Medulla oblongata (tissue), 1 donor: ENCODE results near the gene SCGB1C2.
"Not testable (repeated sequence)": the region's sequence is repeated elsewhere in the genome, so short reads cannot be mapped to it uniquely, and the experiment has no call there.

Source experiments
- DNase-seq: peaks from one replicate; pipeline ENCODE4 v3.0.0-alpha.2; 2015; ENCODE audit errors: extremely low spot score

SCGB1C2 gene

DNA sequence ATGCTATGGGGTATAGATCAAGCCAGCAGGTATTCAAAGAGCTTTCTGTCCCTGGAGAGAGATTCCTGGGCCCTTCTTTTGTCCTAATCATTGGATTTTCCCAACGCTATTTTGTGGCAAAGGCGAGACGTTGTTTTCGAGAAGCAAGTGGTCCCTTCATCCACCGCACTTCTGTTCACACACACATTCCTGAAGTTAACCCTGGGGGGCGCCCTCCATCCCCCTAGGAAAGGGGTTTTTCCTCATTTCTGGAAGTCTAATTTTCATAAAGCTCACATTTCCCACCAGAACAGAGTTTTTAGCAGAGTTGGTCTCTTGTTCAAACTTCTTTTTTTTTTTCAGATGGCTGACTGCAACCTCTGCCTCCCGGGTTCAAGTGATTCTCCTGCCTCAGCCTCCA, 11.9 kb downstream of the SCGB1C2 start:
- DNase-seq: no peak

DNA sequence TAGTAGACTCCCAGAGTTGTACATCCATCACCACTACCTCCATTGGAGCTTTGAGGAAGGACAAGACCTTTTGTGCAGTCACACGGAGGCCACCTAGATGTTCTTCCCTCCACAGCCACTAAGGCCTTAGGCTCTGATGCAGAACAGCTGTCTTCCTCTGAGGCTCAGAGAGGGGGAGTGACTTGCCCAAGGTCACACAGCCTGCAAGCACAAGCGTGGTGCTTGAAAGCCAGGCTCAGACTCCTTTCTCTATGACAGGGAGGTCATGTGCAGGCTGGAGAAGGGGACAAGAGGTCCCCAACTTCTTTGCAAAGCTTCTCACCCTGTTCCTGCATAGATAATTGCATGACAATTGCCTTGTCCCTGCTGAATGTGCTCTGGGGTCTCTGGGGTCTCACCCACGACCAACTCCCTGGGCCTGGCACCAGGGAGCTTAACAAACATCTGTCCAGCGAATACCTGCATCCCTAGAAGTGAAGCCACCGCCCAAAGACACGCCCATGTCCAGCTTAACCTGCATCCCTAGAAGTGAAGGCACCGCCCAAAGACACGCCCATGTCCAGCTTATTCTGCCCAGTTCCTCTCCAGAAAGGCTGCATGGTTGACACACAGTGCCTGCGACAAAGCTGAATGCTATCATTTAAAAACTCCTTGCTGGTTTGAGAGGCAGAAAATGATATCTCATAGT, 12.7 kb downstream of the SCGB1C2 start:
- no peak for DNase-seq

DNA sequence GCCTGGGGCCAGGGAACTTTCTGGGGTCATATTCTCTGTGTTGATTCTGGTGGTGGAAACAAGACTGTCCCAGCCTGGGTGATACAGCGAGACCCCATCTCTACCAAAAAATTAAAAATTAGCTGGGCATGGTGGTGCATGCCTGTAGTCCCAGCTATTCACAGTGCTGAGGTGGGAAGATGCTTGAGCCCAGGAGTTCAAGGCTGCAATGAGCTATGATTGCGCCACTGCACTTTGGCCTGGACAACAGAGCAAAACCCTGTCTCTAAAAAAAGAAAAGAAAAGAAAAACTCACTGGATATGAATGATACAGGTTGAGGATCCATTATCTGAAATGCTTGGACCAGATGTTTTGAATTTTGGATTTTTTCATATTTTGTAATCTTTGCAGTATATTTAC, 13.6 kb downstream of the SCGB1C2 start:
- no peak for DNase-seq

DNA sequence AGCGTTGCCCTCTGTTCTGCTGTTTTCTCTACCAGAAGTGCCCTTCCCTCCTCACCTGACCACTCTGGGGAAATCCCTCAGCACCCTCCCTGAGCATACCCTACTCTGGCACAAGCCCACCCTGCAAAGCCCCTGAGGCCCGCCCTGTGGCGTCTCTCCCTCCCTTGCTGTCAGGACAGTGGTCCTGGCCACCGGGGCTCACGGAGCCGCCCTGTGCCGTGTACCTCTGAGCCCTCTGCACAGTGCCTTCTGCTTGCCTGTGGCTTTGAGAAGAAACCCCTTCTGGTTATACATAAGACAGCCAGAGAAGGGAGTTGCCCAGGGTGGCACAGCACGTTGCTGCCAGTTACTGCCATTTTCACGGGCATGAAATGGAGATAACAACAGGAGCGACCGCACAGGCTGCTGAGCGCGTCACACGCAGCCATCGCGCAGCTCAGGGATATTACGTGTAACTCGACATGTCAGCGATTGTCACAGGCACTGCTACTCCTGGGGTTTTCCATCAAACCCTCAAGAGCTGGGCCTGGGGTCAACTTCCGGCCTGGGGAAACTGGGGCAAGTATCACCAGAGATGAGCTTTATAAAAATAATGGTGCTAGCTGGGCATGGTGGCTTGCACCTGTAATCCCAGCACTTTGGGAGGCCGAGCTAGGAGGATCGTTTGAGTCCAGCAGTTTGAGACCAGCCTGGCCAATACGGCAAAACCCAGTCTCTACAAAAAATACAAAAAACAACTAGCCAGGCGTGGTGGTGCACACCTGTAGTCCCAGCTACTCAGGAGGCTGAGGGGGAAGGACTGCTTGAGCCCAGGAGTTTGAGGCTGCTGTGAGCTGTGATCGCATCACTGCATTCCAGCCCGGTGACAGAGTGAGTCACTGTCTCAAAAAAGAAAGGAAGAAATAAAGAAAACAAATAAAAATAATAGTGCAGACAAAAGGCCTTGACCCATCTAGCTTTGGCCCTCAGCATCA, 14.8 kb downstream of the SCGB1C2 start:
- DNase-seq: no peak

DNA sequence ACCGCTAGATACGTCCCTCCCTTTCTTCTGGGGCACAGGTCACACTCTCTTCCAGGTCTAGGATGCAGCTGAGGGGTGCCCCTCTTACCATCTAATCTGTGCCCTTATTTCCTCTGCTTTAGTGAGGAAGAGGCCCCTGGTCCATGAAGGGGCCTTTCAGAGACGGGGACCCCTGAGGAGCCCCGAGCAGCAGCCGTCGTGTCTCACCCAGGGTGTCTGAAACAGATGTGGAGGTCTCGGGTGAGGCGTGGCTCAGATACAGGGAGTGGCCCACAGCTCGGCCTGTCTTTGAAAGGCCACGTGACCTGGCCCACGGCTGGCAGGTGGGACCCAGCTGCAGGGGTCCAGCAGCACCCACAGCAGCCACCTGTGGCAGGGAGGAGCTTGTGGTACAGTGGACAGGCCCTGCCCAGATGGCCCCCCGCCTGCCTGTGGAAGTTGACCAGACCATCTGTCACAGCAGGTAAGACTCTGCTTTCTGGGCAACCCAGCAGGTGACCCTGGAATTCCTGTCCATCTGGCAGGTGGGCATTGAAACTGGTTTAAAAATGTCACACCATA, 15.6 kb downstream of the SCGB1C2 start:
- DNase-seq: no peak

DNA sequence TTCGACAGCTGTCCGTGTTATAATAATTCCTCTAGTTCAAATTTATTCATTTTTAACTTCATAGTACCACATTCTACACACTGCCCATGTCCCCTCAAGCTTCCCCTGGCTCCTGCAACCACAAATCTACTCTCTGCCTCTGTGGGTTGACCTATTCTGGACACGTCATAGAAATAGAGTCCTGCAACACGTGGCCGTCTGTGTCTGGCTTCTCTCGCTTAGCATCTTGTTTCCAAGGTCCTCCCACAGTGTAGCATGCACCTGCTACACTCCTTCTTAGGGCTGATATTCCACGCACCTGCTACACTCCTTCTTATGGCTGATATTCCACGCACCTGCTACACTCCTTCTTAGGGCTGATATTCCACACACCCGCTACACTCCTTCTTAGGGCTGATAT, 16.5 kb downstream of the SCGB1C2 start:
- DNase-seq: no peak

DNA sequence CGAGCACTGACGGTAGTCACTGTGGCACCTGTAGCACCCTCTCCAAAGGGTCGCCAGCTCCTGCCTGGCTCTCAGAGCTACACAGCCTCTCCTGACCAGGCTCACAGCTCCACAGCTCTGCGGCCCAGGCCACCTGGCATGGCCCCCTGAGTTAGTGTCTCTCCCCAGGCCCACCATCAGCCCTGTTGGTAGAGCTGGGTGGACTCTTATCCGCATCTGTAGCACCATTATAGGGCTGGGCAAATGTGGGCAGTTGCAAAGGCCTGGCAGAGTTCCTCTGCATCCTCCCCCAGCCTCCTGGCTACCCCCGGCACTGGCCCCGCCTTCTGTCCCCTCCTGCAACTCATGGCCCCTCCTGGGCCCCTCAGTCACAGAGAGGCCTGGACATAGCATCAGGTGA, 18.2 kb downstream of the SCGB1C2 start:
- no peak for DNase-seq

DNA sequence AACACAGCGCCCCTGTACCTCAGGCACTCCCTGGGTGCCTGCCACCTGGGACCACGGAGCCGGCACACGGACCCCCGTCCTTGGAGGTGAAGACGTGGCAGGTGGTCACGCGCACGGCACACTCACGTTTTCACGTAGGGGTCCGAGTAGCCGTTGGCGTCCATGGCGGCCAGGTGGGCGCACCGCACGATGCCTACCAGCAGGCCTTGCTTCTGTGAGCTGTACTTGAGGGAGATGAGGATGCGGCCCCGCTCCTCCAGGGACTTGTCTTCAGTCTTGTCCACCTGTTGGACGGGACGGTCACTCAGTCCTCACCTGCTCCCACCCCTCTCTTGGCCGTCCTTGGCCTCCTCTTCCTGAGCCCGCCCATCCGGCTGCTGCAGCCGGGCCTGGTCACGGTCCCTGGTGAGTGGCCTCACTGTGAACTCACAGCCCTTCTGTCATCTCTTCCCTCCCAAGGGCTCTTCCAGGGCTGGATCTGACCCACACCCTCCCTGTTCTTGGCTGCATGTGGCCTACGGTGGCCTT, 18.8 kb downstream of the SCGB1C2 start:
- DNase-seq: no peak

DNA sequence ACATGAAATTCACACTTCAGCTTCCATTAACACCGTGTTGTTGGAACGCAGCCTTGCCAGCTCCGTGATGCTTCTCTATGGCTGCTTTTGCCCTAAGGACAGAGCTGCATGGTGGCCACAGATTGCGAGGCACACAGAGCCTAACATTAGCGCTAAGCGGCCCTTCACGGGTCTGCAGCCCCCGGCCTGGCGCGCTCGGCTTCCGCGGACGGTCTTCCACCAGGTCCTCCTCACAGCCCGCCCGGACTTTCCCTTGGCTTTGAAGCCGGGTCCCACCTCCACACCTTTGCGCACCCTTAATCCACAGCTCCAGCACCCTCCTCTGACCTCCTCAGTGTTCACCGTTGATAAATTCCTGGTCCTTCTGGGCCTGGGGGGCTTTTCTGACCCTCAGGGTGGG, 19.6 kb downstream of the SCGB1C2 start:
- no peak for DNase-seq

DNA sequence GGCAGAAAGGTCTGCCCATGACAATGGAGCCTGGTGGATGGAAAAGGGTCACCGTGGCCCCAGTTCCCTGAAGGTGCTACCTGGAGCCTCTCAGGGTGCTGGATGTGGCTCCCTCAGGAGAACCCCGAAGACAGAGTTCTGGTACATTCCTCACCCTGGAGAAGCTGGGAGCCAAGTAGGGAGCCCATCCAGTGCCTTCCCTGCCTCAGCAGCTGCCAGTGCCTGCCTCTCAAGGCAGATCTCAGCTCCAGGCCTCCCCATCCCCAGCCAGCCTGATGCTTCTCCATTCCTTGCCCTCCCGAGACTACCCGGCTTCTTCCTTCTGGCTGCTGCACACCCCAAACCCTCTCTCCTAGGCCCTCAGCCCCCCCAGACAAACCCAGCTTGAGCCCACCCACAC, 20.5 kb downstream of the SCGB1C2 start:
- DNase-seq: no peak

DNA sequence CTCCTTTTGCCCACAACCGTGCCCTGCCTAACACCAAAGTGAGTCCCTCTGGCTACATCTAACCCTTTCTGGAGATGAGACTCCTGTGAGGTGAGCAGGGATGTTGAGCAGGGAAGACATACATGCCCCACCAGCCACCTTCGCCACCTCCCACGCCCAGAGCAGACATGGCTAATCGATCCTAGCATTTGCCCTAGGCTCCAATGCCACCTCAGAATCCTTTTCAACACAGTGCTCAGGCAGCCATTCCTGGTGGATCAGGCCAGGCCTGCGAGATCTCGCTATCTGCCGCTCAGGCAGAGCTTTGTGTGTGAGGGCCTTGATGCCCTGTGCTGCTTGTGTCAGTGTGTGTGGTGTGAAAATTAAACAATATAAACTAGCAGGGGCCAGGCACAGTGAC, 21.0 kb downstream of the SCGB1C2 start:
- DNase-seq: no peak

DNA sequence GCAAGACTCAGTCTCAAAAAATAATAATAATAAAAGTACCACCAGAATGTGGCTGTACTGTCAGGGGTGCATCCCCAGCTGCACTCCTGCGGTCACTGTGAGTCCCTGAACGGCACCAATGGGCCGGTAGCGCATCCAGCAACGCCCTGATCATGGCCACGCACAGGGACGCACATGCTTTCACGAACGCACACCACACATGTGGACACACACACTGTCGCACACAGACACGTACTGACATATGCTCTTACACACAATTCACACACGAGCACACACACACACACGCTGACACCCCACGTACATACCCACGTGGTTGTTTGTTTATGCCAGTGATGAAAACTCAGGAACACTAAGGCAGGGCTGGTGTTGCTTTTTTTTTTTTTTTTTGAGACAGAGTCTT, 22.2 kb downstream of the SCGB1C2 start:
- DNase-seq: no peak

DNA sequence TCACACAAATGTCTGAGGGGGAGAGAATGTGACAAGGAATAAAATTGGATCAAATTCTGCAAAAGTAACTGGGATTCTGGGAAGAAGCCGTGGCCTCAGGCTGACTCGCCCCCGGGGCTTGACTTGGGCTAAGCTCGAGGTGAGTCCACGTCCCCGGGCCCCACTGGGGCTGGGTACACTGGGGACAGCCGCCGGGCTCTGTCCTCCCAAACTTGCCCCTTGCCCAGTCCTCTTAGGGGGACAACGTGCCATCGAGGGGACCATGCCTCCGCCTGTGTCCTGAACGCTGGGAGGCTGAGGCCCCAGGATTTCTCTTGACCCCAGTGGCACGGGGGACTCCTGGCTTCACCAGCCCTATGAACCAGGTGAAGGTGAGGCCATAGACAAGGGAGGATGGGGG, 23.0 kb downstream of the SCGB1C2 start:
- no peak for DNase-seq

DNA sequence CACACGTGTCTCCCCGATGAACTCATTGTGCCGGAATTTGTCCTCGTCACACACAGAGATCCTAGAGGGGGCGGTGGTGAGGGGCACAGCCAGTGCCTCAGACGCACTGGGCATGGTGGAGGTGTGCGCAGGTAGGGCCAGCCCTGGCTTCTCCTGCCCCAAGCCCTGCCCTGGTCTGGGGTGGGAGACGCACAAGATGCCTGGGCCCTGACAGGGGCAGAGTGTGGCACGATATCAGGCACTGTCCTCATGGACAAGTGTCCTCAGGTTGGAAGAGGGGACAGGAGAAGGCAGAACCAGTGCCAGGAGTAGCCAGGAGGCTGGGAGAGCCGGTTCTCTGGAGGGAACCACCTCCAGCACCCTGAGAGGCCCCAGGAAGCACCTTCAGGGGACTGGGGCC, 24.1 kb downstream of the SCGB1C2 start:
- DNase-seq: no peak

DNA sequence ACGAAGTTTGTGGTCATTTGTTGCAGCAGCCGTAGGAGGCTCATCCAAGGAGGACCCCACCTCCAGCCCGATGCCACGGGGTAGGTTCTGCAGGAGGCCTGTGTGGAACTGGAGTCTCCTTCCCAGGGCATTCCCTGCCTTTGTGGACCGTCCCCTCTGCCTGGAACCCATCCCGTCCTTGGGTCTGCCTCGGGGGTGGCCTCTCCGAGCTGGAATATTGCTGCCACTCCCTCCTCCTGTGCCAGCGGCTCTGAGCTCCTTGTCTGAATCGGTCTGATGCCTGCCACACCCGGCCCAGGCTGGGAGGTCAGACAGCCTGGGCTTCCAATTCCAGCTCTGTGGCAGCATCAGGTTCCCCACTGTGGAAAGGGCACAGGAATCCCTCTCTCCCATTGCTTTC, 25.3 kb downstream of the SCGB1C2 start:
- DNase-seq: no peak

DNA sequence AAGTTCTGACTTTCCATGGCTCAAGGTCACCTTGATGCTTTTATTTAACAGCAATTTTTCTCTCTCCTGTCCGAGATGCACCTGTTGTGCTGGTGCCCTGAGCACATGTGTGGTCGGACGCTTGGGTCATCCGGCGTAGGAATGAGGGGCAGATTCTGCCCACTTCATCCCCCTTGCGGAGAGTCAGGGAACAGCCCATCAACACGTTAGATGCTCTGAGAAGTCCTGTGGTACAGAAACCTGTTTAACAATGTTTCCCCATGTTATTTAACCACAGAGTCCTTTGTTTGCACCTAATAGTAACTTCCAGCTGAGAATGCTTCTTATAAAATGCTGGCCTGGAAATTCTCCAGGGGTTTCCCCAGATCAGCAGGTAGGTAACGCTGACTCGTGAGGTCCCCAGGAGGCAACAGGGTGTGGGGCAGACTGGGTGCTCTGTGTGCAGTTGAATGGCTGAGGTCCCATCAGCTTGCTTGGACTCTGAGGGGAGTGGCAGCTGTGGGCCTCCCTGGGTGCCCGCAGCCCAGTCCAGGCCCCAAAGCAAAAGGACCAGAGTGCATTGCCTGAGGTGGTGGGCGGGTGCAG, 26.2 kb downstream of the SCGB1C2 start:
- DNase-seq: no peak

DNA sequence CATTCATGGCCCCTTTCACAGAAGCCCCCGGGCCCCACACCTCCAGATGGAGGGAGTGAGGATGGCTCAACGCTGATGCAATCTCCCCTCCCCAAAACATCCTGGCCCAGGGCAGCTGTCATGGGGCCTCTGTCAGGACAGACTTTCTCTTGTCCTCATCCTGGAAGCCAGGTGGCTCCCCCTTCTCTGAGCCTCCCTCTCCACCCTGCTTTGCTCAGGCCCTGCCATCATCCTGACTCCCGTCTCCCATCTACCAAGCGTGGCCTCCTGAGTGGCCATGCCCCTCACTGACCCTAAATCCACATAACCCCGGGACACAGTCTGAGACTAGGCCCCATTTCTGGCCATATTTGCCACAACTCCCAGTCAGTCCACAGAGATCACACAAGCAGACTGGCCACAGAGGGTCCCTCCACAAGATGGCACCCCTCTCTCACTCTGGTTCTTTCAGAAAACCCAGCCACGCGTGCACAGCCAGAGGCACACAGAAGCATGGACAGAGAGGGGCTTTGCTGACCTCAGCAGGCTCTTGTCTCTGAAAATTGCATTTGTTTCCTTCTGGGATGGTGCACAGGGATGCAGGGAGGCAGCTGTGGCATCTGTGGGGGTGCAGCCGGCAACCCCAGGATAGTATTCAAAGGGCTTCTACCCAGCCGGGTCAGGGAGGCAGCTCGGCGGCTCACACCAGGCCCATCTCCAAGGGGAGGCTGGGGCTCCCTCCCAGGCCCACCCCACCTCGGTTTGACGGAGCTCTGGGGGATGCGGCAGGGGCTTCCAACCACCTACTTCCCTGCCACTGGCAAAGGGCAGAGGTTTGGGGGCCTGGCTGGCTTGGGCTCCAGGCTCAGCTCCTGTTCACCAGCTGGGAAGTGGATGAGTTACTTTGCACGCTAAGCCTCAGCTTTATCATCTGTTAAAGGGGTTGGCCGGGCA, 27.2 kb downstream of the SCGB1C2 start:
- peak; percentile 83 for DNase-seq

DNA sequence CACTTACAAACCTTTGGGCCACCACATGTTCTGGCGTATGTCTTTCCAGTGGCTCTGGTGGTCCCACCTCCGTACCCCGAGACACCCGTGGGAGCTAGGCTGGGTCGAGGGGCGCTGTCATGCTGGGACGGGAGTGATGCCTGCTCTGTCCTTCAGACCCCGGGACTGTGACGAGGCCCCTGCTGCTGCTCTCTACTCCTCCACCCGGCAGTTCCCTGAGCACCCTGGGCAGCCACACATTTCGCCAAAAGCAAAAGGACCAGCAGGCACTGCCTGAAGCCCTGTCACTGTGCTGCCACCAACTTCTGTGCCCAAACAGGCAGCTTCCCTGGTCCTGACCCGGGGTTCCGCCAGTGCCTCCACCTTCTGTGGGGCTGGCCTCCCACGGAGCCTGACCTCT, 28.6 kb downstream of the SCGB1C2 start:
- no peak for DNase-seq

DNA sequence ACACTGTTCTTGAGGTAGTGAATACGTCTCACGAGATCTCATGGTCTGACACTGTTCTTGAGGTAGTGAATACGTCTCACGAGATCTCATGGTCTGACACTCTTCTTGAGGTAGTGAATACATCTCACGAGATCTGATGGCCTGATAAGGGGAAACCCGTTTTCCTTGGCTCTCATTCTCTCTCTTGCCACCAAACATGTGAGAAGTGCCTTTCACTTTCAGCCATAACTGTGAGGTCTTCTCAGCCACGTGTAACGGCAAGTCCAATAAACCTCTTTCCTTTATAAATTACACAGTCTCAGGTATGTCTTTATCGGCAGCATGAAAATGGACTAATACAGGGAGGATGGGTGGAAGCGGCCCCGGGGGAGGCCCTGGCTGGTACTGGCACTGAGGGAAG, 31.2 kb downstream of the SCGB1C2 start:
- not testable (repeated sequence) for DNase-seq

DNA sequence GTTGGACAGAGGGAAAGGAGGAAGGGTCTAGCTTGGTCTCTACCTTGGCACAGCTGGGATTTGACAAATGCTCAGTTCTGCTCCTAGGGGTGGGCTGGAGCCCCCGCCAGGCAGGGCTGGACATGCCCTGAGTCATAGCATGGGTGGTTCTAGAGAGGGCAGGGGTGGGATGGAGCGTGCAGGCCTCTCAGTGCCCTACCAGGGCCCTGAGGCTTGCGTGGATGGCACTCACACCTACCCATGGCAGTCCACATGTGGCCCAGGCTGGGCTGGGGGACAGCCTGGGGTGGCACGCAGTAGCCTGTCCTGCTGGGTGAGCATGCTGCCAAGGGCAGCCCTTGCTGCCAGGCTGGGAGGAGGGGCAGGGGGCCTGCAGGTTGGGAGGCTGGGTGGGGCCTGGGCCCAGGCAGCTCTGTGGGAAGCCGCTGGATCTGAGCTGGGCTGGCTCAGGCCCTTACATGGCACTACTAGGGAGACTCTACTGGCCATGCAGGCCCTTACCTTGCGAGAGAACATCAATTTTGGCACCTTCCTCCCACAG, 32.8 kb downstream of the SCGB1C2 start:
- DNase-seq: no peak

DNA sequence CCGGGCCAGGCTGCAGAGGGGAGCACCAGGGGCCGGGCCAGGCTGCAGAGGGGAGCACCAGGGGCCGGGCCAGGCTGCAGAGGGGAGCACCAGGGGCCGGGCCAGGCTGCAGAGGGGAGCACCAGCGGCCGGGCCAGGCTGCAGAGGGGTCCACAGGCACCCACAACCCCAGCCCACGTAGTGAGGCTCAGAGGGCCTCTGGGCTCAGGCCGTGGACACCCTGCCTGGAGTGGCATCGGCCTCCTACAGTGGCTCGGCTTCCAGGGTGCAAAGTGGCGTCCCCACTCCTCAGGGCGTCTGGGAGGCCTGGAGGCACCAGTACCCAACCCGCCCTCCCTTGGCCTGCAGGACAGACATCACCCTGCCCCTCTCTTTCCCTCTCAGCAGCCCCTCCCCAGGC, 34.5 kb downstream of the SCGB1C2 start:
- no peak for DNase-seq
